SW 1271 (cell line): ENCODE measurements around the gene RASA3.
"Not testable (repeated sequence)": the region's sequence is repeated elsewhere in the genome, so short reads cannot be mapped to it uniquely, and the experiment has no call there.

Experiments
- DNase-seq, 2 experiments: peaks; one replicate each; lab custom pipeline; 2025; lab: John Stamatoyannopoulos, UW

The RASA3 gene

DNA sequence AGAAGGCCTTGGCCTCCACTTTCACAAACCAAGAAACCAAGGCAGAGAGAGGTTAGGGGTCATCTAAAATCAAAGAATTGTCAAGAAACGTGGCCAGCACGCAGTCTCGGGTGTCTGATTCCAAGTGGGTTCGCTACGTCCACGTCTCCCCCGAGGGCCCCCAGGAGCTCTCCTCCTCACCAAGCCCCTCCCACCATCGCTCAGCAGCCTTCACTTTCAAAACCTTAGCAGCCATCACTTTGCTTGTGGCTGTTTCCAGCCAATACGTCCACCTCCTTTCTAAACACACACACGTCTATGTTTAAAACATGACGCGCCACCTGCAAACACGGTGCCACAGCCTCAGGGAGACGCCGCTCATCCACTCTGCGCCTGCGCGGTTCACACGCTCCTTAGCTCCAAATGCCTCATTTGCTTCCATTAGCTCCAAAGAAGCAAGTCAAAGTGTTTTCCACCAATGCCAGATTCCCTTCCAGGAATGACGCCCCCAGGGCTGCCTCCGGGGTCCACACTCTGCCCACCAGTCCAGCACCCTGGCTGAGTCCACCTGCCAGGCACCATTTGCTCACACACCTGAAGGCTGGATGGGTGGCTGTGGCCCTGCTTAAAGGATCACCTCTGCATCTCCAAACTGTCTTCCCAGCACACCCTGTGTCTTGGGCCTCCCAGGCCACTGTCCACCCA, 5.5 kb downstream of the RASA3 start:
- DNase-seq, result no peak

DNA sequence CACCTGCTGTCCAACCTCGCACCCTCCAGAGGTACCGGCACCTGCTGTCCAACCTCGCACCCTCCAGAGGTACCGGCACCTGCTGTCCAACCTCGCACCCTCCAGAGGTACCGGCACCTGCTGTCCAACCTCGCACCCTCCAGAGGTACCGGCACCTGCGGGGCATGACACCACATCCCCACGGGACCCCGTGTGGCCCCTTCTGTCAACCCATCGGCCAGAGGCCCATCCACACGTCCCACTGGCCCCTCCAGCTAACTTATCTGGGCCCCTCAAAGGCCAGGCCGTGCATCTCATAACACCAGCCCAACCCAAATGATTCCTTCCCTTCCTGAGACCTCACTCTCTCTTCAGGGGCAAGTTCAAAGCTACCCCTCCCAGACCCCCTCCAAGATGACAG, 6.3 kb downstream of the RASA3 start:
- DNase-seq, result not testable (repeated sequence)

DNA sequence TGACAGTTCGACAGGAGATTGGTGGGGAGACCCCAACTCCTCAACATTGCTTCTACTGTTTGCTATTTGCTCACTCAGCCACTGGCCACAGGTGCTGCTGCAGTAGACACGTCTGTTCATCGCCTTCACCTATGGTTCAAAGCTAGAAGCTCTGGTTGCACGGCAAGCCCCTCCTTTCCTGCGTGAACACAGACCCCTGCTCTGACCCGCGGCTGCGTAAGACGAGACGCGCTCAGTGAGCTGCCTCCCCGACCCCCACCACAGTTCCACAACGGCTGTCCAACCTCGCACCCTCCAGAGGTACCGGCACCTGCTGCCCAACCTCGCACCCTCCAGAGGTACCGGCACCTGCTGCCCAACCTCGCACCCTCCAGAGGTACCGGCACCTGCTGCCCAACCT, 6.8 kb downstream of the RASA3 start:
- DNase-seq, result no peak

DNA sequence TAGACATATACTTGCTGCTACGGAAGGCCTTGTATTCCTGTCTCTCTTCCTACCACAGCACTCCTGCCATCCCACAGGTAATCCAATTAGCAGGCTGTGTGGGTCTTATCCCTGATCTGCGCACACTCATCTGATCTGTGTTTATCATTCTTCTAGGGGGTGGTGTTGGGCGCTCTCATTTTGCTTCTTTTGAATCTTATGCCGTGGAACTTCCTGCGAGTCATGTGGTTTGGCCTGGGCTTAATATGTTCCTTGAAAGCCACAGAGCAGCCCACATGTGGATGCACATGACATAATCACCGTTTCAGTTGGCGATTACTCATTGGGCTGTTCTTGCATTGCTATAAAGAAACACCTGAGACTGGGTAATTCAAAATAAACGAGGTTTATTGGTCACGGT, 7.5 kb downstream of the RASA3 start:
- no peak for DNase-seq

DNA sequence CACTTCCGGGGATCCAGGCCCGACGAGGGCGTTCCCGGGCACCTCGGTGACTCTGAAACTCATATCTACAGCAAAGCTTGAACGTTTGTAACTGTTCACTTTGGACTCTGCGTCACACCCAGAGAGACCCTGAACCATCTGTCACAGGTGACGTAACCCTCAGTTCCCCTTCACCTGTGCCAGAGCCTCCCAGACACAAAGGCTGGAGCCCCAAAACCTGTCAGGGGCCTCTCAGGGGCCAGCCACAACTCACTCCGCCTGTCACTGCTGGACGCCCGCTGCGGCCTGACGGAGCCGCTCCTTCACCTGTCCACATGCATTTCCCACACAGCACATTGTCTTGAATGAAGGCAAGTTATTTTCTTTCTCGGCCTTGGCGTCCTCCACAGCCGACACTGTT, 8.0 kb downstream of the RASA3 start:
- no peak for DNase-seq

DNA sequence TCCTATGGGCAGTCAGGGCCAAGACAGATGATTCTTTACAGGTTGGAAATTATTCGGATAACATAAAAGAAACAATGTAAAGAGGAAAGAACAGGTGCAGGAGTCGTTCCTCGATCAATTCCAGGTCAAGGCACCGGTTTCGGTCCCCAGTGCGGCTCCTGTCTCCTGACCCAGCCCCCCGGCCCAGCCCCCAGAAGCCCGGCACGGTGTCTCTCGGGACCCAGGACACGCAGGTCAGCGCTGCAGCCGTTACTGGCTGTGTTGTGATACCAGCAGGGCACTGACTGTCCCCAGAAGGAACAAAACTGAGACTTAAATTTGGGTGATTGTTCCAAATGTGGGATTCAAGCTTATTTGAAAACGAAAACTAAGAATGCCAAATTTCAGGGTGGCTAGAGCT, 8.5 kb downstream of the RASA3 start:
- DNase-seq, result no peak

DNA sequence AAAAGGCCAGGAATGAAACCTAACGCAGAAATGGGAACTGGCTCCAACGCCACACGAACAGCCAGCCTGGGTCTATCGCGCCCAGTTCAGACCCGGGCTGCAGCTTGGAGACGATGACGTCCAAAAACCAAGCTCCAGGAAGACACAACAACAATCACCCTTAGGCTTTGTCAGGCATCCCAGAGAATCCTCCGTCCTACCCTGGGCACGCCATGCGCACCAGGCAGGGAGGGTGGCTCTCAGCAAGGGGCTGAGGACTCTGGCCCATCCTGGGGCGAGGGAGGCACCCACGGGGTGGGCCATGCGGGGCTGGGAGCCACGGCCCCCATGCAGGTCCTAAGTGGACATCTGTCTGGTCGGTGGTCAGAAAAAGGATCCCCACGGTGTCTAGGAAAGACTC, 9.0 kb downstream of the RASA3 start:
- DNase-seq, result no peak

DNA sequence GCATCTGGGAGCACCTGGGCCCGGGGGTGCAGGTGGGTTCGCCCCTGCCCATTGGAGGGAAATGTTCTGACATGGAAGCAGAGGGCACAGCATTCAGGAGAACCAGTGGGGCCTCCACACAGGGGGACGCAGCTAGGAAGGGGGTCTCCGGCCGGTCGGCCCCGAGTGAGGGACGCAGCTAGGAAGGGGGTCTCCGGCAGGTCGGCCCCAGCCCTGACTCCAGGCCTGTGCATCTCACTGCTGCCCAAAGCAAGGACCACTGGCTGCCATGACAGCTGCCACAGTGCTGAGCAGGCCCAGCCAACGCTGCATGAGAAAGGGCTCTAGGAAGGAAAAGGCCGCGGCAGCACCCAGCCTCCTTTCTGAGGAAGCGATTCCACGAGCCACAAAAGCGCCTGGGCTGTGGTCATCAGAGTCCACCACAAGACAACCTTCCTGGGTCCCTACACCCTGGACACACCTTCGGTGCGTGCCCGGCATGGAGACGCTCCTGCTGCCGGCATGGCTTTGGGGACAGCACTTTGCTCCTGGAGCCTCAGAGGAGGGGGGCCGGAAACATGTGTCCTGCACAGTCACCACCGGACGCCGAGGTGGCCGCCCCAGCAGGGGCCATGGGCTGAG, 9.7 kb downstream of the RASA3 start:
- DNase-seq, result no peak

DNA sequence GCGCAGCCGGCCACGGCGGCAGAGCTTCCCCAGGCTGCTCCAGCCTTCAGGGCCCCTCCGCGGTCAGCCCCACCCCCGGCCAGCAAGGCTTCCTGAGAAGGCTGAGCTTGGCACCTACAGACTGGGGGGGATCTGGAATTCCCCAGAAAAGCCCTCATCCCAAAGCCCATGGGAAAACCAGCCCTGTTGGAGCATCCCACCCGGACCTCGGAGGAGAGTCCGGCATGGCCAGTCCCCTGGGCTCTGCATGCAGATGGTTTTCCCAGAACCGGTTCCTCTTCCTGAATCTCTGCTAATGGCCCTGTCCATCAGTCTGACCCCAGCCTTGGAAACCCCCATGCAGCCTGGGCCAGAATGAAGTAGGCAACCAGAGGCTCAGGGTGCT, 10.3 kb downstream of the RASA3 start:
- DNase-seq, result no peak

DNA sequence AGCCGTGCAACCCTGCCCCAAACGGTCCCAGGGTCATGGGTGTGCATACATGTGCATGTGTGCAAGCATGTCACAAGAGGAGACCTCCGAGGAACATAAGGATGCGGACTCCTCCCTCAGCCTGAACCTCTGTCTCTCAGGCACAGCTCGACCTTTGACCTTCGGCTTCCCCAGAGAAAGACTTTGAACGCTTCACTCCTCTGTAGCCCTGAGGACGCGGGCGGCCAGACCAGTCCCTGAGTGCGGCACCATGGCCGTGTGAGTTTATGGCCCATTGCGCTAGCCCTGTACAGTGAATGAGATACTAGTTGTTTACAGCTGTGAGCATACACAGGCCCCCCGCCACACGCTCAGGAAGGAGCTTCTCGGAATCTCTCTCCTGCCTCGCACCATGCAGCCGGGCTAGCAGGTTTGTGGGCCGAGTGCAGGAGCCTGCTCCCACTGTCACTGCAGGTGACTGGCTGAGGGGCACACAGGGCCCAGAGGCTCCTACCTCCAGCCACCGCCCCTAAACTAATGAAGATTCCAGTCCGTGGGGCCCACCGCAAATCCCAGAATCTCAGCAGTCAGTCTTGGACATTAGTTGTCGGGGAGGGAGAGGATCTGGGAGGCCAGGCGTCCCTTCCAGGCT, 10.8 kb downstream of the RASA3 start:
- no peak for DNase-seq

DNA sequence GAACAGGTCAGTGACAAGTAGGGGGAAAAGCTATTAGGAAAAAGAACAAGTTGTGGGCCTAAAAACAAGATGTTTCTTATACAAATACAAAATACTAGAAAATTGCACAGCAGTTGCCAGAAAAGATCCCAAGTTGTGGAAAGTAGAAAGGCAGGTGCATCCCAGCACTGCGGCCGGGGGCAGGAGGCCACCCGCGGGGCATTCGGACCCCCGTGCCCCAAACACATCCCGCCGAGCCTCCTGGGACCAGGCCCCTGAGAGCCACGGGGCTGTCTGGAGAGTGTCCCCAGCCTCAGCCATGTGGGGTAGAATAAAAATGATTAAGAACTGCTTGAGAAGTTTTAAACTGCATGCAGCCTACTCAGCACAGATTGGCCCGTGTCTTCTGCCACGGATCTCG, 11.4 kb downstream of the RASA3 start:
- no peak for DNase-seq

DNA sequence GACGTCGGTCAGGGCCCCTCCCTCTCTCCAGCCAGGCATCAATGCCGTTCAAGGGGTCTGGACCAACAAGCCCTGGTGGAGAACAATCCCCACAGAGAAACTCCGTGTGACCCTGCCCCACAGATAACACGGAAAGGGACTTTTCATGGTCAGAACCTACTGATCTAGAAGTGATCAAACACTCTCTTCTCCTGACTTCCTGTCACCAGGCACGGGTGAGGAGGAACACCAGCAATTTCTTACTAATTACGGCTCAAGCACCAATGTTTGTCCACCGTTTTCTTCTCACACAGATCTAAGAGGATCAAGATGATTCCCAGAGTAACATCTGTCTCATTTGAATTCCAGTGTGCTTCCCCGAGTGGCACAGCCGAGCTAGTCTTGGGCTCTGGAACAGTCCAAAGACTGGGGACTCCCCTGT, 11.8 kb downstream of the RASA3 start:
- DNase-seq, result no peak

DNA sequence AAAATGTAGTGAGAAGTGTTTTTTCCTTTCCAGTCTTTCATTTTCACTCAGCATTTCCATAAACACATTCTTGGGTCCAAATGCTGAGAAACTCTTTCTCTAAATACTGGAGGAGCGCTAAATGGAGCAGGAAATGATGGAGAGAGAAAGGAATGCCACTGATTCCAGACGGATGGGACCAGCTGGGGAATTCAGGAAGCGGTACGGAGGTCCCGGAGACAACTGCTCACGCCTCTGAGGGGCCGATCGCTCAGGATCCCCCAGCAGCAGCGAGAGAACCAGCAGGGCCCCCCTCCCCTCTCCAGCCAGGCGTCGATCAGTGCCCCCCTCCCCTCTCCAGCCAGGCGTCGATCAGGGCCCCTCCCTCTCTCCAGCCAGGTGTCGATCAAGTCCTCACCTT, 13.2 kb downstream of the RASA3 start:
- DNase-seq, result peak; percentile 10 to 72

DNA sequence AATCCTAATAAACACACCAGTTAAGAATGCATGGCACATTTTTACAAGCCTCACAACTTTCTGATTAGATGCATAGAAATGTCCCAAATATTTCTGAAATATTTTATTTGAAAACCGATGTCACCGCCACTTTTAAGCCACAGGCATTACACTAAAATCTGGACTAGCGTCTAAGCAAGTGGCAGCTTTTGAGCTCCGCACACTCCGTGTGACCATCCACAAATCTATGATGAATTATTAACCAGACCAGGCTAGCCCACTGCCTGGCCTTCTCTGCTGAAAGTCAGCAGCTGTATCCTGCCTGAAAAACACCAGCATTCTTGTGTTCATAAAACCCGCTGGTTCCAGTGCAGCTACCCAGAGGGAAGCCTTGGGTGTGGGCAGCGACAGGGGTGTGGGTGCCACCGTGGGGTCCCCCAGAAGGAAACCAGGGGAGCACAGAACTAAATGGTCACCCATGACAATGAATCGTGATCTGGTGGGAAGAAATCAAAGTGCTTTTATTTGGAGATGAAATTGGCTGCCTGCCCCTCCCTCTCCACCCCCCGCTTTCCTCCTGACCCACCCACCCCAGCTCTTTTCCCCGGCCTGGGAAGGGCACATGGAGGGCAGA, 13.8 kb downstream of the RASA3 start:
- no peak for DNase-seq

DNA sequence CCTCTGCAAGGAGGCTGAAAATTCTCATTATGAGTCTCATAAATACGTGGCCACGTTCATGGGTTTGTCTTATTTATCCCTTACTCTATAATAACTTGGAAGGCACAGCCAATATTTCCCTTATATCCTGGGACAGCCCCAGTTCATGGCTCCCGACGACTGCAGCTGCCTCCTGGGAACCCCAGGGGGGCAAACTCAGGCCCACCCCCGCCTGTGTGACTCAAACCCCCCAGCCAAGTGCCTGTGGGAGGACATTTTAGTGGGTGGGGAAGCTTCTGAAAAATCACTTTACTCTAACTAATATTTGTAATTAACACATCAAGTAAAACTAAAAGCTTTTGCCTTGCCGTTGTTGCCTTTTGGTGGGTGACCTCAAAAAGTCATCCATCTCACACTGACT, 14.3 kb downstream of the RASA3 start:
- no peak for DNase-seq

DNA sequence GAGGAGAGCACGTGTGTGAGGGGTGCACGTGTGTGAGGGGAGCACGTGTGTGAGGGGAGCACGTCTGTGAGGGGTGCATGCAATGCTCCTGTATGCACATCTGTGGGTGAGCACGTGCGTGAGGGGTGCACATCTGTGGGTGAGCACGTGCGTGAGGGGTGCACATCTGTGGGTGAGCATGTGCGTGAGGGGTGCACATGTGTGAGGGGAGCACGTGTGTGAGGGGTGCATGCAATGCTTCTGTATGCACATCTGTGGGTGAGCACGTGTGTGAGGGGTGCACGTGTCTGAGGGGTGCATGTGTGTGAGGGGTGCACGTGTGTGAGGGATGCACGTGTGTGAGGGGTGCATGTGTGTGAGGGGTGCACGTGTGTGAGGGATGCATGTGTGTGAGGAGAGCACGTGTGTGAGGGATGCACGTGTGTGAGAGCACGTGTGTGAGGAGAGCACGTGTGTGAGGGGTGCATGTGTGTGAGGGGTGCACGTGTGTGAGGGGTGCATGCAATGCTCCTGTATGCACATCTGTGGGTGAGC, 15.0 kb downstream of the RASA3 start:
- DNase-seq, result not testable (repeated sequence)

DNA sequence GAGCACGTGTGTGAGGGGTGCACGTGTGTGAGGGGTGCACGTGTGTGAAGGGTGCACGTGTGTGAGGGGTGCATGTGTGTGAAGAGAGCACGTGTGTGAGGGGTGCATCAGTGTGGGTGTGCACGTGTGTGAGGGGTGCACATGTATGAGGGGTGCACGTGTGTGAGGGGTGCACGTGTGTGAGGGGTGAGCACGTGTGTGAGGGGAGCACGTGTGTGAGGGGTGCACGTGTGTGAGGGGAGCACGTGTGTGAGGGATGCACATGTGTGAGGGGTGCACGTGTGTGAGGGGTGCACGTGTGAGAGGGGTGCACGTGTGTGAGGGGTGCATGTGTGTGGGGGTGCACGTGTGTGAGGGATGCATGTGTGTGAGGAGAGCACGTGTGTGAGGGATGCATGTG, 15.7 kb downstream of the RASA3 start:
- DNase-seq, result no peak

DNA sequence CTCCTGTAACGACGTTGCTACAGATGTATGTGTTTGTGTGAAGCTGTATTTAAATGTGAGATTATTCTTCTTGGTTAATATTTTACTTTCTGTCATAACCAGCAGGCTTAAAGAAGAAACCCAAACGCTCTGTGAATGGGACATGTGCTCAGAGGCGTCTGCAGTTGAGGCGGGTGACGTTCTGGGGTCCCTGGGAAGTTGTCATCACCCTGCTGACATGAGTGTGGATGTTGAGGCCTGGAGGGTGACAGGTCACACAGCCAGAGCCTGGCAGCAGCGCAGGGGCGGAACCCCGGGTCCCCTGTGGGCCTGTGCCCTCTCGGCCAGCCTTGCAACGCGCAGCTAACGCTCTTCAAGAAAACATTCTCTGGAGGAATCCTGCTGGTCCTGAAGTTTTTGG, 16.6 kb downstream of the RASA3 start:
- DNase-seq, result no peak

DNA sequence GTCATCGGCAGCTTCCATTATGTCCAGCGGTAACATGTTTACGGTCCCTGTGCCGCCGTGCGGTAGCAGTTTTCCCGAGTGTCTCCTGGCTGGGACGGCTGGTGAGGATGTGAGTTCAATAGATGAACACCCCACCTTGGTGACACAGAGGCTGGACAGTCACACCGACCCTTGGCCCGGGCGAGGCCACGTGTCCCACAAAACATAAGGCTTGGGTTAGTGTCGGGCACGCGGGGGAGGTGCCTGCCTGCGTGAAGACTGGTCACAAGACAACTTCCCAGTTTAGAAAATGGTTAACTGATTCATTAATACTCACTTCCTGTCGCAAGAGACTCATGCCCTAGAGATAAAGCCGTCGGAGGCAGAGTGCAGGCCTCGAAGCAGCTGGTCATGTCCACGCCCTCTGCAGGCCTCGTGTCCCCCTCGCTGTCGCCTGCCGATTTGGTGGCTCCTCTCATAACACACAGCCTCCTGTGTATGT, 17.2 kb downstream of the RASA3 start:
- peak; percentile 8 to 58 for DNase-seq

DNA sequence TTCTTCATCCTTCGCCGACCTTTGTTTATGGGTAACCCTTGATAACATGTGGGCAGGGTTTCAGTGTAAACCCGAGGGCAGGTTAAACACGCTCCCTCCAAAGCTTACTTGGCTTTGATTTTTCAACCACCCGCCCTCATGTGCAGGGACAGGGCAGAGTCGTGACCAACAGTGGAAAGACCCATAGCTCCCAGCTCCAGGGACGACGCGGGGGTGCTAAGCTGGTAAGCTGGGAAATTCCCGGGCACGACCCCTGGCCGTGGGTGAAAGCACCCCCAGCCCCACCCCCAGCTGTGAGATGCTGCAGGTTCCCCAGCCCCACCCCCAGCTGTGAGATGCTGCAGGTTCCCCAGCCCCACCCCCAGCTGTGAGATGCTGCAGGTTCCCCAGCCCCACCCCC, 17.8 kb downstream of the RASA3 start:
- DNase-seq, result not testable (repeated sequence)

DNA sequence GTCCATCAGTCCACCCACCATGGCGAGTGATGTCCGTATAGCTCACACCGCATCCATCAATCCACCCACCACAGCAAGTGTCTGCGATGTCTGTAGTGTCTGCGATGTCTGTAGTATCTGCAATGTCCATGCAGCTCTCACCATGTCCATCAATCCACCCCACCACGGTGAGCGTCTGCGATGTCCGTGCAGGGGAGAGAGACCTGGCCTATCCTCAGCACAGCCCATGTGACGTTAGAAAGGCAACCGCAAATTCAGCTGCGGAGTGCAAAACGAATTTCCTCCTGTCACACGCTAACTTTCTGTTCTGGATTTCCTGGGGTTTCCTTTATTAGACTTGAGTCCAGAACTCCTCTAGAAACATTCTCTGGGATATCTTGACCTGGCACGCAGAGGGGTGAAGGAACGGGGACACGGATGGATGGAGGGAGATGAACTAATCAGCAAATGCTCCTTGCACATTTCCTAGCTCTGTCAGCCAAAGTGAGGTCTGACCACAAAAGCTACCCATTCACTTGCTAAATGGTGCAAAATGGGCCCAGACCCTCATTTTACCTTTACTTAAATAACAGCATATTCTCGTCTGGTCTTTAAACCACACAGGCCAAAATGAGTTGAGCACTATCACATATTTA, 18.3 kb downstream of the RASA3 start:
- no peak for DNase-seq

DNA sequence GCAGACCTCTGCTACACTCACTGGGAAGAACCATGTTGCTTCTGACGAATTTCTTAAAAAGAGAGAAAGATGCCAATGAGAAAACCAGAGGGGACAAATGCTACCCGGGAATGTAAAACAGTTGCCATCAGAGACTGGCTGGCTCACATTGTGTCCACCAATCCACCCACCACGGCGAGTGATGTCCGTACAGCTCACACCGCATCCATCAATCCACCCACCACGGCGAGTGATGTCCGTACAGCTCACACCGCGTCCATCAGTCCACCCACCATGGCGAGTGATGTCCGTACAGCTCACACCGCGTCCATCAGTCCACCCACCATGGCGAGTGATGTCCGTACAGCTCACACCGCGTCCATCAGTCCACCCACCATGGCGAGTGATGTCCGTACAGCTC, 19.0 kb downstream of the RASA3 start:
- DNase-seq, result not testable (repeated sequence)
